Adrenal gland (tissue), 5 donors: ENCODE data around the gene PCDHA12.

ENCODE experiments used
- CTCF ChIP-seq, 6 experiments: fragments of 450-650 bp in 4 of 6; fragments of 200-600 bp in 2 of 6; sonication (generic) in 1 of 6; IDR thresholded peaks; 1 replicate in 5 of 6; 2 replicates in 1 of 6; pipeline versions ENCODE4 v1.5.1 to v1.8.0; 2016 to 2021; ENCODE audit warnings: antibody characterized with exemption in 6 of 6, mild to moderate bottlenecking in 2 of 6, moderate library complexity in 1 of 6
- POLR2A ChIP-seq, 2 donors: fragments of 450-650 bp; IDR thresholded peaks; one replicate each; pipeline ENCODE4 v1.6.1; 2017; ENCODE audit warnings: antibody characterized with exemption in 2 of 2, mild to moderate bottlenecking in 2 of 2, moderate library complexity in 1 of 2
- donor health status: DM: no; HTN: no; CAD: no.

- TF ChIP-seq CTCF (IDR thresholded peaks at IDR 0.05), result no peak
- TF ChIP-seq POLR2A (IDR thresholded peaks at IDR 0.05), result no peak
These were observed 17.2 kb upstream of the PCDHA12 start for GRCh38 chr5:140857987-140858240.
